Fibroblast of pulmonary artery (primary cell): ENCODE measurements around the gene PHLDB3.
"Not testable (repeated sequence)": the region's sequence is repeated elsewhere in the genome, so short reads cannot be mapped to it uniquely, and the experiment has no call there.

Experiments
- DNase-seq: peaks from one replicate; pipeline ENCODE4 v3.0.0-alpha.2; 2010; ENCODE audit warnings: low read depth
- H3K4me3 ChIP-seq: replicated peaks from 2 replicates; pipeline ENCODE4 v1.5.1; 2011; ENCODE audit warnings: low read depth, mild to moderate bottlenecking, control low read depth, low read length, moderate library complexity
- TF ChIP-seq, protein P1 (sequence below): IDR thresholded peaks from 2 replicates; pipeline ENCODE4 v1.5.1; 2011; ENCODE audit warnings: mild to moderate bottlenecking, control low read depth, low read length, inconsistent platforms; ENCODE audit errors: missing control alignments

PHLDB3 gene

DNA sequence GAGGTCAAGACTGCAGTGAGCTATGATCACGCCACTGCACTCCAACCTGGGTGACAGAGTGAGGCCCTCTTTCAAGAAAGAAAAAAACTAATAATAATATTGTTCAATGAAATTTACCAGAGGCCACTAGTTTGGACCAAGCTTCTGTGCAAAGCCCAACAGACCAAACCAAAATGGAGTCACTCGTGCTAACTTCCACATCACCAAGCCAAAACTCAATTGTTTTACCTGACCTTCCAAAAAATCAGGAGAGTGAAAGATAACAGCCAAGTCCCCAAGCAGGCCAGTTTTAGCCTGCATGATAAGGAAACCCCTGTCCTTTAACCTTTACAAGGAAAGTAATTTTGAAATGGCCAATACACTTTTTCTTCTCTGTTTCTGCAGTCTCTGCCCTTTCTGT lies 59.1 kb downstream of the PHLDB3 start:
- DNase-seq, result no peak
- H3K4me3 ChIP-seq, result no peak overlapping the region
- TF ChIP-seq, protein P1, sequence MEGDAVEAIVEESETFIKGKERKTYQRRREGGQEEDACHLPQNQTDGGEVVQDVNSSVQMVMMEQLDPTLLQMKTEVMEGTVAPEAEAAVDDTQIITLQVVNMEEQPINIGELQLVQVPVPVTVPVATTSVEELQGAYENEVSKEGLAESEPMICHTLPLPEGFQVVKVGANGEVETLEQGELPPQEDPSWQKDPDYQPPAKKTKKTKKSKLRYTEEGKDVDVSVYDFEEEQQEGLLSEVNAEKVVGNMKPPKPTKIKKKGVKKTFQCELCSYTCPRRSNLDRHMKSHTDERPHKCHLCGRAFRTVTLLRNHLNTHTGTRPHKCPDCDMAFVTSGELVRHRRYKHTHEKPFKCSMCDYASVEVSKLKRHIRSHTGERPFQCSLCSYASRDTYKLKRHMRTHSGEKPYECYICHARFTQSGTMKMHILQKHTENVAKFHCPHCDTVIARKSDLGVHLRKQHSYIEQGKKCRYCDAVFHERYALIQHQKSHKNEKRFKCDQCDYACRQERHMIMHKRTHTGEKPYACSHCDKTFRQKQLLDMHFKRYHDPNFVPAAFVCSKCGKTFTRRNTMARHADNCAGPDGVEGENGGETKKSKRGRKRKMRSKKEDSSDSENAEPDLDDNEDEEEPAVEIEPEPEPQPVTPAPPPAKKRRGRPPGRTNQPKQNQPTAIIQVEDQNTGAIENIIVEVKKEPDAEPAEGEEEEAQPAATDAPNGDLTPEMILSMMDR, result no peak

DNA sequence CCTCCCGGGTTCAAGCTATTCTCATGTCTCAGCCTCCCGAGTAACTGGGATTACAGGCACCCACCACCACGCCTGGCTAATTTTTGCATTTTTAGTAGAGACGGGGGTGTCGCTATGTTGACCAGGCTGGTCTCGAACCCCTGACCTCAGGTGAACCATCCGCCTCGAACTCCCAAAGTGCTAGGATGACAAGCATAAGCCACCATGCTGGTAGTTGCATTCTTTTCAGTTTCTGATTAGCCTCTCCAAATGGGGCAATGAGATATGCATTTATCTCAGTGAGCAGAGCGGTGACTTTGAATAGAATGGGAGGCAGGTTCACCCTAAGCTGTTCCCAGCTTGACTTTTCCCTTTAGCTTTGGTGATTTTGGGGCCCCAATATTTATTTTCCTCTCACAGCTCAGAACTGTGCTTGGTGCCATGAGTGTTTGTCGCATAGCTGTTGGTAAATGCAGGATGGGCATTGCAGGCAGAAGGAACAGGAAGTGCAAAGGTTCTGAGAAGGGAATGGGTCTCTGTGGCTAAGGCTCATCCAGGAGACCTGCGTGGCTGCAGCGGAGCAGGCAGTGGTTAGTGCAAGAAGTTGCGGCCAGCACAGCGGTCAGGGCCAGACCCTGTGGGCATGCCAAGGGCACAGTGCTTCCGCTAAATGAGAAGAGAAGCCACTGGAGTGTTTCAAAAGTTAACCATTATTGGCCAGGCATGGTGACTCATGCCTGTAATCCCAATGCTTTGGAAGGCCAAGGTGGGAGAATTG lies 59.8 kb downstream of the PHLDB3 start:
- no peak for DNase-seq
- no peak overlapping the region for H3K4me3 ChIP-seq
- TF ChIP-seq, protein P1, result no peak

DNA sequence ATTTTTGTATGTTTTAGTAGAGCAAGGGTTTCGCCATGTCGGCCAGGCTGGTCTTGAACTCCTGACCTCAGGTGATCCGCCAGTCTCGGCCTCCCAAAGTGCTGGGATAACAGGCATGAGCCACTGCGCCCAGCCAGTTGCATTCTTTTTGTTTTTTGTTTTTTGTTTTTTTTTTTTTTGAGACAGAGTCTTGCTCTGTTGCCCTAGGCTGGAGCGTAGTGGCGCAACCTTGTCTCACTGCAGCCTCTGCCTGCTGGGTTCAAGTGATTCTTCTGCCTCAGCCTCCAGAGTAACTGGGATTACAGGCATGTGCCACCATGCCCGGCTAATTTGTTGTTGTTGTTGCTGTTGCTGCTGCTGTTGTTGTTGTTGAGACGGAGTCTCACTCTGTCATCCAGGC lies 60.5 kb downstream of the PHLDB3 start:
- not testable (repeated sequence) for DNase-seq, H3K4me3 ChIP-seq

DNA sequence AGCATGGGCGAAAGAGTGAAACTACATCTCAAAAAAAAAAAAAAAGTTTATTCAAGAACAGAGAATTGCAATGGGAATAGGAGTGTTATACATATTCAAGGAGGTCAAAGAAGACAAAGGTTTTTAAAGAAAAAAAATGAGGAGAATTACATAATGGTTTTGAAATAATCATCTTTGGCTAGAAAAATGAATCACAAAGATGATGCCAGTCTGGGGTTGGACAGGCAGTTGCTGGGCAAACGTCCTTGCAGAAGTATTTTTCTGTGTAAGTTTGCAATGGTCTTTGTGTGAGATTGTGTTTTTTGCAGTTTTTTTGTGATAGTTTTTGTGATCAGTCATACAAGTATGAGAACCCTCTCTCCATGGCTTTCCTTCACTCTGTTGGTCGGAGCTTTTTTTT lies 62.8 kb downstream of the PHLDB3 start:
- DNase-seq, result no peak
- H3K4me3 ChIP-seq, result no peak overlapping the region
- TF ChIP-seq, protein P1, result no peak

DNA sequence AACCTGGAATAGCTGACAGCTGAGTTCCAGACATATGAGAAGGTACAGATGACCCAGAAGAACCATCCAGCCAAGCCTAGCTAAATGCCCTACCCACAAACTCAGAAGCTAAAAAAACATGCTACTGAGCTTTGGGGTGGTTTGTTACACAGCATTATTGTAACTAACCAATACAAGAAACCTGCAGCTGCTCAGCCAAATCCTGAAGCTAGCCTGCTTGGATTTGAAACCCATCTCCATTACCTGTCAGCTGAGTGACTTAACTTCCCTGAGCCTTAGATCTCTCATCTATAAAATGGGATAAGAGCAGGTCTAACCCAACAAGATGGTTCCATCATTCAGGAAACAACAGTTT lies 64.9 kb downstream of the PHLDB3 start:
- no peak for DNase-seq
- TF ChIP-seq, protein P1, result no peak
- H3K4me3 ChIP-seq, result no peak overlapping the region

DNA sequence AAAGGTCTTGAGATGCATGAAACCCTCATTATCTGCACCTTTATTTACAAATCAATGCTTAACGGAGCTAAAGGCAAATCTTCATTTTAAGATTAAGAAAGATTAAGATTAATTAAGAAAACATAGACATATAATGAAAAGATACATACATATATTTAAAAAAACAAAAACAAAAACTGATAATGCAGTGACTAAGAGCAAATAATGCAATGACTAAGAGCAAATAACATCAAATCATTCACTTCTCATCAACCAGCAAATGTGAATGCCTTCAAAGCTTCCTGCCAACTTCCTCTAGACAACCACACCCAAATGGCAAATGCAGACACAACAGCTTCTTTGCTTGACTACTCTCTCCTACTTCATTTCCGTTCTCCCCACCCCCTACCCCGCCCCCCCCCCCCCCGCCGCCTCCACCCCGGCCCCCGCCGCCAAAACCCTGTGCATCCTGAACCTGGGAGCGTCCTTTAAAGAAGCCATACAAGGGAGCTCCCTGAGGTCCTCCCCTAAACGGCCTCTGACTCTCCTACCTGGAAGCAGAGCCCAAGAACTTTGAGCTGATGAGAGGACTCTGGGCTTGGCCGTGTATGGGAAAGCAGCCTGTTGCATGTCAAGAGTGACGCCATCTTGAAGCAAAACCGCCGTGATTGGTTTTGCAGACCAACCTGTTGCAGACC lies 65.4 kb downstream of the PHLDB3 start:
- no peak overlapping the region for H3K4me3 ChIP-seq
- peak; percentile 72 for DNase-seq
- TF ChIP-seq, protein P1, result no peak

DNA sequence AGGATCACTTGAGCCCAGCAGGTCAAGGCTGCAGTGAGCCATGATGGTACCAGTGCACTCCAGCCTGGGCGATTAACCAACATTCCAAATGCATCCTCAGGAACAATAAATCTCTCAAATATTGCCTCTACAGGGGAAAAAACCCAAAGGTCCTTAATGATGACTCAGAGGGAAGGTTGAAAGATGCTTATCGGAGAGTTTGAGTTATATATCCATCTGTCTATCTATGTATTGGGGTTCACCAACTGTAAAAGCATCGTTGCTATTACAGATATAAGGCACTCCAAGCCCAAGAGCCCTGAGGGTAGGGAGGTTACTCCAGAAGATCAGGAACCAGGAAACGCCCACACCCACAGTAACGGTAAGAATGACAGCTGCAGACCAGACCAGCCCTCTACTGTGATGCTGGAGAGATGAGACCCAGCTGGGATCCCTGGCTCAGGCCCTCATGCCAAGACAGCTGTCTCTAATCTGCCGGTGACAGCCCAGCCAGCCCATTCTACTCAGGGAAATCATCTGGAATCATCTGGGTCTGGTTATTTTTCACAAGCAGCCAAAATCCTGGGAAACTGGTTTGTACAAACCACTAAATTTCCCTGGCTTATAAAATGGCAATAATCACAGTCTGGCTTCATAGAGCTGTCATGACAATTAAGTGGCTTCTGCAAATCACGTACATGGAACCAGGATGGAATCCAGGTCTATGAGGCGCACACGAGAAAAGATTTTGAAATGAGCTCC lies 66.1 kb downstream of the PHLDB3 start:
- H3K4me3 ChIP-seq, result no peak overlapping the region
- DNase-seq, result peak; percentile 88
- TF ChIP-seq, protein P1, result no peak
